GM12891 (cell line): ENCODE data around the gene LSM3.

ENCODE experiments used
- DNase-seq: peaks from one replicate; pipeline ENCODE4 v3.0.0; 2011; ENCODE audit warnings: low spot score; ENCODE audit not compliant: insufficient read length
- FAIRE-seq: peaks from 2 replicates; lab custom pipeline; 2011; peaks lifted over from hg19 to GRCh38; lab: Jason Lieb, UNC
- PAX5 ChIP-seq: IDR thresholded peaks from 2 replicates; pipeline ENCODE4 v1.6.1; 2011; ENCODE audit warnings: low read length, moderate library complexity, mild to moderate bottlenecking; ENCODE audit not compliant: insufficient read depth, severe bottlenecking
- POLR2A ChIP-seq: IDR thresholded peaks from 2 replicates; pipeline ENCODE4 v1.6.1; 2011; ENCODE audit warnings: low read depth, low read length, control low read depth
- POLR2AphosphoS5 ChIP-seq: IDR thresholded peaks from 2 replicates; pipeline ENCODE4 v1.6.1; 2011; ENCODE audit warnings: low read depth, low read length, control low read depth
- POU2F2 ChIP-seq: IDR thresholded peaks from 2 replicates; pipeline ENCODE4 v1.6.1; 2011; ENCODE audit warnings: low read depth, mild to moderate bottlenecking, control low read depth, low read length, moderate library complexity
- SPI1 ChIP-seq: IDR thresholded peaks from 2 replicates; pipeline ENCODE4 v1.6.1; 2011; ENCODE audit warnings: low read depth, low read length, control low read depth
- TAF1 ChIP-seq: IDR thresholded peaks from 2 replicates; pipeline ENCODE4 v1.6.1; 2011; ENCODE audit warnings: low read depth, low read length, control low read depth

LSM3 gene

GRCh38 chr3:14208168-14208567 is 29.6 kb downstream of the LSM3 start:
- DNase-seq (no peak), FAIRE-seq (no peak)
- TF ChIP-seq POLR2AphosphoS5, result no peak
- TF ChIP-seq TAF1, result no peak
- TF ChIP-seq SPI1, result no peak
- no peak for TF ChIP-seq POLR2A
- TF ChIP-seq POU2F2, result no peak

- TF ChIP-seq POU2F2 (no peak), PAX5 (no peak), POLR2A (no peak), SPI1 (no peak), POLR2AphosphoS5 (no peak), TAF1 (no peak)
- no peak for FAIRE-seq
Measured at GRCh38 chr3:14208977-14209394, 30.4 kb downstream of the LSM3 start.

GRCh38 chr3:14209581-14210289 is 31.1 kb downstream of the LSM3 start:
- DNase-seq (no peak), FAIRE-seq (no peak)
- TF ChIP-seq PAX5 (no peak), POU2F2 (no peak), SPI1 (no peak), POLR2A (no peak), TAF1 (no peak), POLR2AphosphoS5 (no peak)

More at GRCh38 chr3:14208977-14209394, 30.4 kb downstream of the LSM3 start:
- DNase-seq, result no peak

GRCh38 chr3:14210290-14210688 is 31.7 kb downstream of the LSM3 start:
- no peak for FAIRE-seq
- TF ChIP-seq POLR2A, result no peak
- TF ChIP-seq PAX5, result no peak
- no peak for TF ChIP-seq TAF1
- no peak for TF ChIP-seq POU2F2
- no peak for TF ChIP-seq SPI1
- DNase-seq, result no peak

GRCh38 chr3:14210843-14211594 is 32.4 kb downstream of the LSM3 start:
- FAIRE-seq (no peak), DNase-seq (no peak)
- TF ChIP-seq POU2F2 (no peak), POLR2A (no peak), TAF1 (no peak), POLR2AphosphoS5 (no peak)

- FAIRE-seq, result no peak
- TF ChIP-seq PAX5, result no peak
- TF ChIP-seq POLR2AphosphoS5, result no peak
- TF ChIP-seq SPI1, result no peak
- no peak for TF ChIP-seq TAF1
- no peak for TF ChIP-seq POLR2A
- TF ChIP-seq POU2F2, result no peak
- no peak for DNase-seq
Measured at GRCh38 chr3:14211621-14212020, 33.0 kb downstream of the LSM3 start.

GRCh38 chr3:14212032-14212431 is 33.4 kb downstream of the LSM3 start:
- DNase-seq, result no peak
- no peak for TF ChIP-seq SPI1
- TF ChIP-seq TAF1, result no peak
- TF ChIP-seq PAX5, result no peak
- no peak for TF ChIP-seq POU2F2
- no peak for TF ChIP-seq POLR2A
- TF ChIP-seq POLR2AphosphoS5, result no peak
- no peak for FAIRE-seq

GRCh38 chr3:14213066-14213774 is 34.6 kb downstream of the LSM3 start:
- TF ChIP-seq PAX5 (no peak), SPI1 (no peak), POU2F2 (no peak), TAF1 (no peak), POLR2AphosphoS5 (no peak), POLR2A (no peak)
- DNase-seq (no peak), FAIRE-seq (no peak)

- TF ChIP-seq POLR2A (no peak), POLR2AphosphoS5 (no peak), SPI1 (no peak), POU2F2 (no peak), TAF1 (no peak)
- DNase-seq, result no peak
- no peak for FAIRE-seq
Measured at GRCh38 chr3:14214764-14215163, 36.1 kb downstream of the LSM3 start.
